Measurements from ENCODE around the gene PPT2. TPM values are rescaled to one million over a fixed set of nuclear protein-coding genes. Genes with fewer than 3 reads are reported as not detected.
A peak's percentile ranks its signal among the peaks of the same experiment; 100 is the strongest.

Gene PPT2
- total and polyA plus RNA-seq, 2 of the 13 experiments (the other 11 are each of a cell fraction or from before 2014, with no cell fraction given): 39.2 to 61.8 TPM

DNA sequence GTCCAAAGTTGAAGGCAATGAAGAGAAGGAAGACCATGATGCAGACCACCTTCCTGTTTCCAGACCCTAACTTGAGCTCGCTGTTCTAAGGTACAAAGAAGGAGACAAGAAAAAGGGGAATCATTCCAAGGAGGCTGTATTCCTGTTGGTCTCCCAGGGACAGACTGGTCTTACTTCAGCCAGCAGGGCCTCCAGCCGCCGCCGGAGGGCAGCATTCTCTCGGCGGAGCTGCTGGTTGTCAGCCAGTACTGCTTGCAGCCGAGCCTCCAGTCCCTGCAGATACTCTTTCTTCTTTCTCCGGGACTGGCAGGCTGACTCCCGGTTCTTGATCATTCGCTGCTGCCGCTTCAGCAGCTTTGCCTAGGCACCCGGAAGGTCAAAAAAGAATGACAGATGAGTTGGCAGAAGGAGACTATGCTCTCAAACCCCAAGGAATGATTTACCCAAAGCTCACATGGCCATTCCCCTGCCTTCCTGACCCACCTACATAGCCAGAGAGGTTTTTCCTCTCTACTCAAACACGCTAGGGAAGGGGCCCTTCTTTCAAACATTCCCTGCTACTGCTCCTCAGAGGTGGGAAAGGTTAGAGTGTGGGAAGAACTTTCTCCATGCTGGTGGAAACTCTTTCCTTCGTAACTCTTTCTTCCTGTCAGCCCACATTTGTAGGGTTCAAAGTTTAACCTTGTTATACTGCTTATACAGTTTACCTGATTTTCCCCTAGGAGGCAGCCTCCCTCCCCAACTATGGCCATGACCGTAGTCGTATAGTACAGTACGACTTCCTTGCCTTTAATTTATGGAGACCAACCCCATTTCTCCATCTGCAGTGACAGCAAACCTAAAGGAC lies 34.9 kb upstream of the PPT2 start (continued):
- TF ChIP-seq, protein P1, sequence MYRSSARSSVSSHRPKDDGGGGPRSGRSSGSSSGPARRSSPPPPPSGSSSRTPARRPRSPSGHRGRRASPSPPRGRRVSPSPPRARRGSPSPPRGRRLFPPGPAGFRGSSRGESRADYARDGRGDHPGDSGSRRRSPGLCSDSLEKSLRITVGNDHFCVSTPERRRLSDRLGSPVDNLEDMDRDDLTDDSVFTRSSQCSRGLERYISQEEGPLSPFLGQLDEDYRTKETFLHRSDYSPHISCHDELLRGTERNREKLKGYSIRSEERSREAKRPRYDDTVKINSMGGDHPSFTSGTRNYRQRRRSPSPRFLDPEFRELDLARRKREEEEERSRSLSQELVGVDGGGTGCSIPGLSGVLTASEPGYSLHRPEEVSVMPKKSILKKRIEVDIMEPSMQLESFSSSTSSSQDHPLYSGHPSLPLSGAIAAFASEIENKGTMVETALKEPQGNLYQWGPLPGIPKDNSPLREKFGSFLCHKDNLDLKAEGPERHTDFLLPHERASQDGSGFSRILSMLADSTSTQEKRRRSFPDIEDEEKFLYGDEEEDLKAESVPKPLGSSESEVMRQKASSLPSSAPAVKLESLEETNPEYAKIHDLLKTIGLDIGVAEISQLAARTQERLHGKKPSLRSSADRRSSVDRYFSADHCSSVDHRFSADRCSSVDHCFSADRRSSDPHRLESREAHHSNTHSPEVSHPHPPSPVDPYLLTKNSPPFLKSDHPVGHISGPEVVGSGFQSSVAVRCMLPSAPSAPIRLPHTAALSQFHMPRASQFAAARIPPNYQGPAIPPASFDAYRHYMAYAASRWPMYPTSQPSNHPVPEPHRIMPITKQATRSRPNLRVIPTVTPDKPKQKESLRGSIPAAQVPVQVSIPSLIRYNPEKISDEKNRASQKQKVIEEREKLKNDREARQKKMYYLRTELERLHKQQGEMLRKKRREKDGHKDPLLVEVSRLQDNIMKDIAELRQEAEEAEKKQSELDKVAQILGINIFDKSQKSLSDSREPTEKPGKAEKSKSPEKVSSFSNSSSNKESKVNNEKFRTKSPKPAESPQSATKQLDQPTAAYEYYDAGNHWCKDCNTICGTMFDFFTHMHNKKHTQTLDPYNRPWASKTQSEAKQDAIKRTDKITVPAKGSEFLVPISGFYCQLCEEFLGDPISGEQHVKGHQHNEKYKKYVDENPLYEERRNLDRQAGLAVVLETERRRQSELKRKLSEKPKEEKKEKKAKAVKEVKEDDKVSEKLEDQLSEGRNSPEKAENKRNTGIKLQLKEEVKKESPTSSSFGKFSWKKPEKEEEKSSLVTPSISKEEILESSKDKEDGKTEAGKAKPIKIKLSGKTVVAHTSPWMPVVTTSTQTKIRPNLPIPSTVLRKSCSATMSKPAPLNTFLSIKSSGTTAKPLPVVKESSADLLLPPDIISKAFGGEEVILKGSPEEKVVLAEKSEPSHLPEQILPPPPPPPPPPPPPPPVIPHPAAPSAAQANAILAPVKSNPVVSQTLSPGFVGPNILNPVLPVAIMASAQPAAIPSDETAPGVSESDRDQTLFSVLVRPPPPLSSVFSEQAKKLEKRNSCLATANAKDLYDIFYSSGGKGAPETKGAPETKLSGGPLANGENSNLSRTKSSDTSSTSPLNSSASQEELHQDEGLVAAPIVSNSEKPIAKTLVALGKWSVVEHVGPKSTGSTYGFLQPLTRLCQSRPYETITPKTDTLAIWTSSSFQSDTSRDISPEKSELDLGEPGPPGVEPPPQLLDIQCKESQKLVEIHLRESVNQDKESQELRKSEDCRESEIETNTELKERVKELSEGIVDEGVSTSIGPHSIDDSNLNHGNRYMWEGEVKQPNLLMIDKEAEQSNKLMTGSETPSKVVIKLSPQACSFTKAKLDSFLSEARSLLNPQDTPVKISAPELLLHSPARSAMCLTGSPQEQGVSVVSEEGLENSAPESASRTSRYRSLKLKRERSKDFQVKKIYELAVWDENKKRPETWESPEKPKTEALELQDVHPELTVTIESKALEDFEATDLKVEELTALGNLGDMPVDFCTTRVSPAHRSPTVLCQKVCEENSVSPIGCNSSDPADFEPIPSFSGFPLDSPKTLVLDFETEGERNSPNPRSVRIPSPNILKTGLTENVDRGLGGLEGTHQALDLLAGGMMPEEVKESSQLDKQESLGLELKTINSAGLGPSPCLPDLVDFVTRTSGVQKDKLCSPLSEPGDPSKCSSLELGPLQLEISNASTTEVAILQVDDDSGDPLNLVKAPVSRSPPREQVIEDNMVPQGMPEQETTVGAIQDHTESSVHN (CRISPR knock-in tag; IDR thresholded peaks at IDR 0.05): no peak
- TF ChIP-seq, protein P2, sequence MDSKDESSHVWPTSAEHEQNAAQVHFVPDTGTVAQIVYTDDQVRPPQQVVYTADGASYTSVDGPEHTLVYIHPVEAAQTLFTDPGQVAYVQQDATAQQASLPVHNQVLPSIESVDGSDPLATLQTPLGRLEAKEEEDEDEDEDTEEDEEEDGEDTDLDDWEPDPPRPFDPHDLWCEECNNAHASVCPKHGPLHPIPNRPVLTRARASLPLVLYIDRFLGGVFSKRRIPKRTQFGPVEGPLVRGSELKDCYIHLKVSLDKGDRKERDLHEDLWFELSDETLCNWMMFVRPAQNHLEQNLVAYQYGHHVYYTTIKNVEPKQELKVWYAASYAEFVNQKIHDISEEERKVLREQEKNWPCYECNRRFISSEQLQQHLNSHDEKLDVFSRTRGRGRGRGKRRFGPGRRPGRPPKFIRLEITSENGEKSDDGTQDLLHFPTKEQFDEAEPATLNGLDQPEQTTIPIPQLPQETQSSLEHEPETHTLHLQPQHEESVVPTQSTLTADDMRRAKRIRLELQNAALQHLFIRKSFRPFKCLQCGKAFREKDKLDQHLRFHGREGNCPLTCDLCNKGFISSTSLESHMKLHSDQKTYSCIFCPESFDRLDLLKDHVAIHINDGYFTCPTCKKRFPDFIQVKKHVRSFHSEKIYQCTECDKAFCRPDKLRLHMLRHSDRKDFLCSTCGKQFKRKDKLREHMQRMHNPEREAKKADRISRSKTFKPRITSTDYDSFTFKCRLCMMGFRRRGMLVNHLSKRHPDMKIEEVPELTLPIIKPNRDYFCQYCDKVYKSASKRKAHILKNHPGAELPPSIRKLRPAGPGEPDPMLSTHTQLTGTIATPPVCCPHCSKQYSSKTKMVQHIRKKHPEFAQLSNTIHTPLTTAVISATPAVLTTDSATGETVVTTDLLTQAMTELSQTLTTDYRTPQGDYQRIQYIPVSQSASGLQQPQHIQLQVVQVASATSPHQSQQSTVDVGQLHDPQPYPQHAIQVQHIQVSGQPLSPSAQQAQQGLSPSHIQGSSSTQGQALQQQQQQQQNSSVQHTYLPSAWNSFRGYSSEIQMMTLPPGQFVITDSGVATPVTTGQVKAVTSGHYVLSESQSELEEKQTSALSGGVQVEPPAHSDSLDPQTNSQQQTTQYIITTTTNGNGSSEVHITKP (CRISPR knock-in tag; IDR thresholded peaks at IDR 0.05; ENCODE audit: low read depth): peak; percentile 77; the same call in 1 of the 2 replicates
- TF ChIP-seq, protein P3, sequence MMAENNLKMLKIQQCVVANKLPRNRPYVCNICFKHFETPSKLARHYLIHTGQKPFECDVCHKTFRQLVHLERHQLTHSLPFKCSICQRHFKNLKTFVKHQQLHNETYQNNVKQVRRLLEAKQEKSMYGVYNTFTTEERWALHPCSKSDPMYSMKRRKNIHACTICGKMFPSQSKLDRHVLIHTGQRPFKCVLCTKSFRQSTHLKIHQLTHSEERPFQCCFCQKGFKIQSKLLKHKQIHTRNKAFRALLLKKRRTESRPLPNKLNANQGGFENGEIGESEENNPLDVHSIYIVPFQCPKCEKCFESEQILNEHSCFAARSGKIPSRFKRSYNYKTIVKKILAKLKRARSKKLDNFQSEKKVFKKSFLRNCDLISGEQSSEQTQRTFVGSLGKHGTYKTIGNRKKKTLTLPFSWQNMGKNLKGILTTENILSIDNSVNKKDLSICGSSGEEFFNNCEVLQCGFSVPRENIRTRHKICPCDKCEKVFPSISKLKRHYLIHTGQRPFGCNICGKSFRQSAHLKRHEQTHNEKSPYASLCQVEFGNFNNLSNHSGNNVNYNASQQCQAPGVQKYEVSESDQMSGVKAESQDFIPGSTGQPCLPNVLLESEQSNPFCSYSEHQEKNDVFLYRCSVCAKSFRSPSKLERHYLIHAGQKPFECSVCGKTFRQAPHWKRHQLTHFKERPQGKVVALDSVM (CRISPR knock-in tag; IDR thresholded peaks at IDR 0.05): peak; percentile 15; the same call in 1 of the 2 replicates
- no peak for TF ChIP-seq DNMT3B (CRISPR knock-in tag; conservative IDR thresholded peaks at IDR 0.05)
- TF ChIP-seq HNRNPK (IDR thresholded peaks at IDR 0.05; ENCODE audit: low read depth, low read length, poor library complexity, severe bottlenecking): no peak
- peak; percentile 85; the same call in 1 of the 2 replicates for TF ChIP-seq NFKB2 (CRISPR knock-in tag; IDR thresholded peaks at IDR 0.05; ENCODE audit: borderline replicate concordance)
- peak; percentile 82 for TF ChIP-seq ZNF331 (CRISPR knock-in tag; IDR thresholded peaks at IDR 0.05)
- no peak for TF ChIP-seq ZNF674 (CRISPR knock-in tag; IDR thresholded peaks at IDR 0.05; ENCODE audit: low read depth)
